AG04449 (cell line): Measurements from ENCODE around the gene ANO9.

Source experiments
- CTCF ChIA-PET: fragments of 350-600 bp; formaldehyde crosslinking; extraction: SDS; loops from one replicate; lab custom pipeline; 2021; ENCODE audit warnings: antibody characterized with exemption; lab: Yijun Ruan, JAX
- POLR2A ChIA-PET: fragments of 400-600, 350-600 bp; formaldehyde crosslinking; extraction: SDS; loops from one replicate; lab custom pipeline; 2020; ENCODE audit warnings: antibody characterized with exemption, inconsistent platforms; lab: Yijun Ruan, JAX
- DNase-seq: peaks from one replicate; pipeline ENCODE4 v3.0.0-alpha.2; 2010; ENCODE audit warnings: low read depth, low spot score
- H3K4me3 ChIP-seq: 2 replicates; pipeline ENCODE4 v1.5.1; 2011; ENCODE audit warnings: low read depth, mild to moderate bottlenecking, control low read depth, low read length
- CTCF ChIP-seq: IDR thresholded peaks from one replicate; pipeline ENCODE4 v1.5.1; 2011; ENCODE audit warnings: mild to moderate bottlenecking, moderate library complexity, low read length, control low read depth, inconsistent platforms; ENCODE audit not compliant: insufficient read depth; ENCODE audit errors: missing control alignments

The ANO9 gene

GRCh38 chr11:407651-408123 lies 34.1 kb downstream of the ANO9 start:
- no peak for DNase-seq
- H3K4me3 ChIP-seq = no peak overlapping the region
- ChIA-PET CTCF (interaction anchor here (0.9 to 4.7 kb wide), 5 partner anchors 9 to 111 kb away, joined by 3 to 27 read pairs (median 5); partner anchors contain the start of gene PTDSS2), POLR2A (interaction anchor here (1.9 kb wide), 1 partner anchor 11 kb away, joined by 7 read pairs; no protein-coding TSS in a partner anchor)
- no peak for TF ChIP-seq CTCF

- DNase-seq = no peak
- CTCF ChIA-PET = interaction anchor here (0.9 to 4.7 kb wide), 6 partner anchors 9 to 112 kb away, joined by 3 to 27 read pairs (median 4); partner anchors contain the start of gene PTDSS2
- H3K4me3 ChIP-seq = peak overlapping the region; percentile 67
- POLR2A ChIA-PET = interaction anchor here (1.4 to 1.9 kb wide), 2 partner anchors 10 to 52 kb away, joined by 4 to 7 read pairs; no protein-coding TSS in a partner anchor
- TF ChIP-seq CTCF = no peak
Observed at GRCh38 chr11:406796-407650, 34.8 kb downstream of the ANO9 start.

GRCh38 chr11:405954-406795 lies 35.6 kb downstream of the ANO9 start:
- ChIA-PET POLR2A (interaction anchor here (1.4 to 1.9 kb wide), 2 partner anchors 9 to 51 kb away, joined by 4 to 7 read pairs; no protein-coding TSS in a partner anchor), CTCF (interaction anchor here (0.7 to 4.7 kb wide), 6 partner anchors 10 to 113 kb away, joined by 3 to 27 read pairs (median 3); partner anchors contain the start of gene PTDSS2)
- H3K4me3 ChIP-seq = peak overlapping the region; percentile 67
- TF ChIP-seq CTCF = no peak
- no peak for DNase-seq

- DNase-seq = no peak
- ChIA-PET POLR2A (interaction anchor here (1.9 kb wide), 1 partner anchor 9 kb away, joined by 7 read pairs; no protein-coding TSS in a partner anchor), CTCF (interaction anchor here (1.1 to 4.7 kb wide), 4 partner anchors 9 to 113 kb away, joined by 3 to 27 read pairs (median 14); partner anchors contain the start of gene PTDSS2)
- no peak for TF ChIP-seq CTCF
- H3K4me3 ChIP-seq = no peak overlapping the region; the same call in 1 of the 2 replicates
Observed at GRCh38 chr11:405323-405953, 36.4 kb downstream of the ANO9 start.

GRCh38 chr11:404551-405264 lies 37.1 kb downstream of the ANO9 start:
- no peak for TF ChIP-seq CTCF
- POLR2A ChIA-PET = no interaction called here
- no peak for DNase-seq
- CTCF ChIA-PET = interaction anchor here (1.2 to 4.7 kb wide), 2 partner anchors 8 to 44 kb away, joined by 4 to 23 read pairs; no protein-coding TSS in a partner anchor
- no peak overlapping the region for H3K4me3 ChIP-seq
